Thymus (tissue), 11 donors: ENCODE data around the gene PAOX. TPM values are rescaled to one million over a fixed set of nuclear protein-coding genes. Genes with fewer than 3 reads are reported as not detected.

ENCODE experiments used
- DNase-seq, 9 donors: peaks; one replicate each; pipeline ENCODE4 v3.0.0-alpha.2; 2013; ENCODE audit warnings: low spot score in 9 of 9, low read depth in 6 of 9, missing footprints in 1 of 9
- H3K27ac ChIP-seq, 2 donors: one replicate each; pipeline ENCODE4 v1.5.1; 2013; ENCODE audit warnings: control low read depth in 1 of 2, low read depth in 1 of 2, low read length in 1 of 2, mild to moderate bottlenecking in 1 of 2, moderate library complexity in 1 of 2
- H3K27me3 ChIP-seq, 2 donors: one replicate each; pipeline ENCODE4 v1.5.1; 2013; ENCODE audit warnings: low read length in 1 of 2; ENCODE audit not compliant: control insufficient read depth in 2 of 2, insufficient read depth in 1 of 2
- H3K36me3 ChIP-seq, 2 donors: one replicate each; pipeline ENCODE4 v1.5.1; 2013; ENCODE audit warnings: low read length in 1 of 2, mild to moderate bottlenecking in 1 of 2, moderate library complexity in 1 of 2; ENCODE audit not compliant: control insufficient read depth in 2 of 2, insufficient read depth in 2 of 2
- H3K4me1 ChIP-seq, 2 donors: one replicate each; pipeline ENCODE4 v1.5.1; 2013; ENCODE audit warnings: low read length in 2 of 2; ENCODE audit not compliant: control insufficient read depth in 2 of 2, insufficient read depth in 2 of 2
- H3K4me3 ChIP-seq, 2 donors: one replicate each; pipeline ENCODE4 v1.5.1; 2013; ENCODE audit warnings: low read length in 2 of 2, control low read depth in 1 of 2, mild to moderate bottlenecking in 1 of 2
- H3K9me3 ChIP-seq, 2 donors: one replicate each; pipeline ENCODE4 v1.5.1; 2013; ENCODE audit warnings: low read length in 1 of 2, mild to moderate bottlenecking in 1 of 2; ENCODE audit not compliant: control insufficient read depth in 2 of 2, insufficient read depth in 1 of 2
- WGBS: extraction: QIAGEN DNeasy Blood & Tissue Kit; methylation state at CpG from one replicate; pipeline ENCODE4 v1.1.7; 2013; 5-methylcytosine and 5-hydroxymethylcytosine counted together
- polyA plus RNA-seq: library from polyadenylated mRNA; stranded (reverse); fragments of 200-250 nt; gene quantifications from one replicate; pipeline ENCODE4 v1.2.3, GENCODE V29; 2013
- total RNA-seq: library from RNA; stranded (reverse); fragments of 120-200 nt; gene quantifications from one replicate; pipeline ENCODE4 v1.2.4, GENCODE V29; 2013
- donor health status: healthy.

The PAOX gene
- total and polyA plus RNA-seq, 2 donors = 2.9 to 6.5 TPM

- H3K36me3 ChIP-seq = peaks cover 51 to 58% of the 10 kb centered on the region in 2 donors
- no peaks in the 10 kb centered on the region for H3K9me3 ChIP-seq
- DNase-seq = no peak
- H3K4me3 ChIP-seq = no peak overlapping the region
- WGBS = 97% methylated on average over 7 of the region's 7 CpGs
- no peak overlapping the region for H3K27ac ChIP-seq
- no peaks in the 10 kb centered on the region for H3K27me3 ChIP-seq
- H3K4me1 ChIP-seq = peaks cover 4 to 17% of the 10 kb centered on the region in 2 donors
These were observed 18.9 kb downstream of the PAOX start for GRCh38 chr10:133397938-133398337.

DNA sequence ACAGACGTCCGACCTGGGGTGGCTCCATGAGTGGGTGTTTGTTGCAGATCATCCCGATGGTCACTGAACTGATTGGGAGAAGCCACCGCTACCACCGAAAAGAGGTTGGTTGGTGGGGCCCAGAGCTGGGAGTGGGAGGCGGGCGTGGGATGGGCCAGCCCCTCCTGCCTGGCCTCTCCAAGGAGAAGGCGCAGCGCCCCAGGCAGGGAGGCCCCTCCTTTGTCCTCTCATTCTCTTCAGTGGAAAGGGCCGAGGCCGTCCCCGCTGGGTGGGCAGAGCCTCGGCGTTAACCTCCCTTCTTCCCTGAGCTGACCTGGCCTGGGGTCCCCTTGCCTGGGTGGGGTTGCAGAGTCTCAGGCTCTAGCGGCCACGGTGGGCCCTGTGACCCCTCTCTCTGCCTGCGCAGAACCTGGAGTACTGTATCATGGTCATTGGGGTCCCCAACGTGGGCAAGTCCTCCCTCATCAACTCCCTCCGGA is 20.1 kb downstream of the PAOX start:
- peaks cover 56 to 64% of the 10 kb centered on the region in 2 donors for H3K36me3 ChIP-seq
- H3K4me1 ChIP-seq = peaks cover 4 to 13% of the 10 kb centered on the region in 2 donors
- no peak for DNase-seq
- H3K9me3 ChIP-seq = no peaks in the 10 kb centered on the region
- 98% methylated on average over 19 of the region's 19 CpGs for WGBS
- H3K27me3 ChIP-seq = no peaks in the 10 kb centered on the region
- H3K4me3 ChIP-seq = no peak overlapping the region
- H3K27ac ChIP-seq = no peak overlapping the region

DNA sequence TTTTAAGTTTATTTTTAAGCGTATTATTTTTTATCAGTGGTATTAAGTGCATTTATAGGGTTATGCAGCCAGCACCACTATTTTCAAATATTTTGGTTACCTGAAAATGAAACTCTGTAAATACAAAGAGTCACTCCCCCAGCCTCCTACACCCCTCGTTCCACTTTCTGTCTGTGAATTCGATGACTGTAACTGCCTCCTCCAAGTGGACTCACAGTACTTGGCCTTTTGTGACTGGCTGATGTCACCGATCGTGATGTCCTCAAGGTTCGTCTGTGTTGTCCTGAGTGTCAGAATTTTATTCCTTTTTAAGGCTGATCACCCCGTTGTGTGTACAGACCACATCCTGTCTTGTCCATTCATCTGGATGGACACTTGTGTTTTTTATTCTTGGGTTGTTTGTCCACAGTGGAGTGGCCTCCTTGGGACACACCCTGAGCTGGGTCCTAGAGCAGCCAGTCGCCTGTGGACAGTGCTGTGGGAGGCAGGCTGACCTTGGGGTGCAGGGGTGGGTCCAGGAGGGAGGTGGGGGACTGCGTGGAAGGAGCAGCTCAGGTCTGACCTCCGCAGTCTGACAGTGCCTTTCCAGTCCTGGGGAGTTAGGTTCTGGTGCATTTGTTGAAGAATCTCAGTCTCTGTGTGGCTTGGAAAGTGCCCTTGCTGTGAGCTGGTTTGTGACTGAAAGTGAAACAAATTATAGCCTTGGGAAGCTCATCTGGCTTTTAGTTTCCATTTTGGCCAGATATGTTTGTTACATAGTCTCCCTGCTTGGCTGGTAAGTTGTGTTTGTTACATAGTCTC is 21.8 kb downstream of the PAOX start:
- H3K27me3 ChIP-seq = no peaks in the 10 kb centered on the region
- peak overlapping the region; percentile 38 to 68 for H3K27ac ChIP-seq
- no peak overlapping the region for H3K4me3 ChIP-seq
- peaks cover 0 to 4% of the 10 kb centered on the region in 2 donors for H3K4me1 ChIP-seq
- H3K9me3 ChIP-seq = no peaks in the 10 kb centered on the region
- DNase-seq = no peak
- 93% methylated on average over 10 of the region's 10 CpGs for WGBS
- H3K36me3 ChIP-seq = peaks cover 56 to 70% of the 10 kb centered on the region in 2 donors

DNA sequence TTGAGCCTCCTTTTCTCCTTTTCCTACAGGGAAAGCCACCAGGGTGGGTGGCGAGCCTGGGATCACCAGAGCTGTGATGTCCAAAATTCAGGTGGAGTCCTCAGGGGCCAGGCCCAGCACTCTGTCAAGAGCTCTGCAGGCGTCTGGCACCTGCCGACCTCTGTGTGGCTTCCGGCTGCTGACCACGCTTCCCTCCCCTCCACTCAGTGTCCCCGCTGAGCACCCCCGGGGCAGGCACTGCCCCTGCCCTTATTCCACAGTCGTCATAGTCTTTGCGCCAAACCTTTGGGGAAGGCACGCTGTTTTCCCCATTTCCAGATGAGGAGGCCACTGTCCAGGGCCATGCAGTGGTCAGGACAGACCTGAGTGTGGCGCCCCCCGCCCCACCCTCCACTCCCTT is 22.4 kb downstream of the PAOX start:
- Histone ChIP-seq H3K36me3 (peaks cover 53 to 64% of the 10 kb centered on the region in 2 donors), H3K4me3 (no peak overlapping the region), H3K4me1 (peaks cover 0 to 4% of the 10 kb centered on the region in 2 donors), H3K27ac (peak overlapping the region in 1 of 2 donors; percentile 17), H3K27me3 (no peaks in the 10 kb centered on the region), H3K9me3 (no peaks in the 10 kb centered on the region)
- WGBS = 95% methylated on average over 12 of the region's 12 CpGs
- DNase-seq = no peak

DNA sequence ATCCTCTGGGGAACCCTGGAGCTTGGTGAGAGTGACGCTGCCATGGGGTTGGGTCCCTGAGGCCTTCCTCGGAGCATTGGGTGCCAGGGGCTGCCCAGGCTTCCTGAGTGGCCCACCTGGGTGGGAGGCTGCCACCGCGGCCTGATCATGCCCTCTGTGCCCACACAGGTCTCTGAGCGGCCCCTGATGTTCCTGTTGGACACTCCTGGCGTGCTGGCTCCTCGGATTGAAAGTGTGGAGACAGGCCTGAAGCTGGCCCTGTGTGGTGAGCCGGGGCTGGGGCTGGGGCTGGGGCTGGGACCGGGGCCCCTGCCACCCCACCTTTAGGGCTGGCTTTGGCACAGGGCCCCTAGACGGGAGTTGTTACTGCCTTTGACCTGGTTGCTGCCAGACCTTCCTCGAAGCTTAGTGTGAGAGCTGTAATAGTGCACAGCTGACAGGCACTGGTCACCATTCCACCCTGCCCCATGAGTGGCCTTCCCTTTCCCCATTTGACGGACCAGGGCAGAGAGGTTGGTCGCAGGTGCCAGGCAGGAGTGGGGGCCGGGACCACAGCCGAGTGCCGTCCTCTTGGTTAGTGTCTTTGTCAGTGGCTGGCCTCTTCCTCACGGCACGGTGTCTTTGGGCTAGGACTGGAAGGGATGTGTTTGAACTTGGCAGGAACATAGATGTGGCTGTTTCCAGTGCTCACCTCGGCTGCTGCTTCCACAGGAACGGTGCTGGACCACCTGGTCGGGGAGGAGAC is 23.1 kb downstream of the PAOX start:
- DNase-seq = no peak
- no peaks in the 10 kb centered on the region for H3K9me3 ChIP-seq
- H3K27ac ChIP-seq = no peak overlapping the region
- H3K27me3 ChIP-seq = no peaks in the 10 kb centered on the region
- H3K4me3 ChIP-seq = no peak overlapping the region
- peaks cover 0 to 4% of the 10 kb centered on the region in 2 donors for H3K4me1 ChIP-seq
- WGBS = 98% methylated on average over 21 of the region's 21 CpGs
- H3K36me3 ChIP-seq = peaks cover 49 to 60% of the 10 kb centered on the region in 2 donors

DNA sequence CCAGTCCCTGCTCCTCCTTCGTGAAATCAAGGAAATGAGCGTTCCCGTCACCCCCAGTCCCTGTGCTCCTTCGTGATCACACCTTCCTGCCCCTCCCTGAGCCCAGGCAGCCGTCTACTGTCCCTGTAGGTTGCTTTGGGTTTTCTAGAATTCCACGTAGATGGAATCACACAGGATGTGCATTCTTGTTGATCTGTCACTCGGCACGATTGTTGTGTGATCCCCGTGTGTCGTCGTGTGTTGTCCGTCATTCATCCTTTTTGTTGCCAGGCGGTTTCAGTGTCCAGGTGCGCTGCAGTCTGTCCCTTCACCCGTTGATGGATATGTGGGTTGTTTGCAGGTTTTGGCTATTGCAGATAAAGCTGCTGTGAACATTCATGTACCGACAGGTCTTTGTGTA is 24.3 kb downstream of the PAOX start:
- Histone ChIP-seq H3K4me3 (no peak overlapping the region), H3K4me1 (peaks cover 0 to 4% of the 10 kb centered on the region in 2 donors), H3K27ac (no peak overlapping the region), H3K9me3 (peaks cover 0 to 1% of the 10 kb centered on the region in 2 donors), H3K27me3 (no peaks in the 10 kb centered on the region), H3K36me3 (peaks cover 46 to 61% of the 10 kb centered on the region in 2 donors)
- 88% methylated on average over 16 of the region's 16 CpGs for WGBS
- DNase-seq = no peak

DNA sequence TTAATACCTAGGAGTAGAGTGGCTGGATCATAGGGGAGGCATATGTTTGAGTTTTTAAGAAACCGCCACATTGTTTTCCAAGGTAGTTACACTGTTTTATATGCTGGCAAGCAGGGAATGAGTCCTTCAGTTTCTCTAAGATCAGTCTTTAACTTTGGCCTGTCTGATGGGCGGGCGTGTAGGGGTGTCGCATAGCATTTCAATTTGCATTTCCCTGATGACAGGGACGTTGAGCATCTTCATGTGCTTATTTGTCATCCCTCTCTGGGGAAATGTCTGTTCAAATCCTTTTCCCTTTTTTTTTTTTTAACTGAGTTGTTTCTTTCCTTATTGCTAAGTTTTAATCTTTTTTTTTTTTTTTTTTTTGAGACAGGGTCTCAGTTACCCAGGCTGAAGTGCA is 24.7 kb downstream of the PAOX start:
- 96% methylated on average over 5 of the region's 5 CpGs for WGBS
- peaks cover 45 to 61% of the 10 kb centered on the region in 2 donors for H3K36me3 ChIP-seq
- no peak overlapping the region for H3K4me3 ChIP-seq

DNA sequence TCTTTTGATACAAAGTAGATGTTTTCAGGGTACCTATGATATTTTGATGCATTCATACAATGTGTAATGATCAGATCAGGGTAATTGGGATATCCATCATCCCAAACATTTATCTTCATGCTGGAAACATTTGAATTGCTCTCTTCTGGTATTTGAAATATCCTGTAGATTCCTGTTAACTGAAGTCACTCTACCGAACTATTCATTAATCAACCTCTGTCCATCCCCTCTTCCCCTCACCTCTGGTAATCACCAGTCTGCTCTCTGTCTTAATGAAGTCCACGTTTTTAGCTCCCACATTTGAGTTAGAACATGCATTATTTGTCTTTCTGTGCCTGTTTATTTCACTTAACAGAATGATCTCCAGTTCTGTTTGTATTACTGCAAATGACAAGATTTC is 26.2 kb downstream of the PAOX start:
- WGBS = 90% methylated on average over 2 of the region's 2 CpGs
- Histone ChIP-seq H3K27ac (no peak overlapping the region), H3K9me3 (peaks cover 0 to 1% of the 10 kb centered on the region in 2 donors), H3K4me1 (peaks cover 0 to 4% of the 10 kb centered on the region in 2 donors), H3K36me3 (peaks cover 40 to 65% of the 10 kb centered on the region in 2 donors), H3K4me3 (no peak overlapping the region), H3K27me3 (no peaks in the 10 kb centered on the region)
- no peak for DNase-seq

More for the DNA sequence above, 24.7 kb downstream of the PAOX start:
- H3K9me3 ChIP-seq = peaks cover 0 to 1% of the 10 kb centered on the region in 2 donors
- DNase-seq = no peak
- peaks cover 0 to 4% of the 10 kb centered on the region in 2 donors for H3K4me1 ChIP-seq
- H3K27me3 ChIP-seq = no peaks in the 10 kb centered on the region
- no peak overlapping the region for H3K27ac ChIP-seq
